Measurements from ENCODE around the gene FBXL14. TPM values are rescaled to one million over a fixed set of nuclear protein-coding genes. Genes with fewer than 3 reads are reported as not detected.
A peak's percentile ranks its signal among the peaks of the same experiment; 100 is the strongest.

The FBXL14 gene
- total and polyA plus RNA-seq, 8 donors = 7.5 to 15.5 (median 10.6) TPM

DNA sequence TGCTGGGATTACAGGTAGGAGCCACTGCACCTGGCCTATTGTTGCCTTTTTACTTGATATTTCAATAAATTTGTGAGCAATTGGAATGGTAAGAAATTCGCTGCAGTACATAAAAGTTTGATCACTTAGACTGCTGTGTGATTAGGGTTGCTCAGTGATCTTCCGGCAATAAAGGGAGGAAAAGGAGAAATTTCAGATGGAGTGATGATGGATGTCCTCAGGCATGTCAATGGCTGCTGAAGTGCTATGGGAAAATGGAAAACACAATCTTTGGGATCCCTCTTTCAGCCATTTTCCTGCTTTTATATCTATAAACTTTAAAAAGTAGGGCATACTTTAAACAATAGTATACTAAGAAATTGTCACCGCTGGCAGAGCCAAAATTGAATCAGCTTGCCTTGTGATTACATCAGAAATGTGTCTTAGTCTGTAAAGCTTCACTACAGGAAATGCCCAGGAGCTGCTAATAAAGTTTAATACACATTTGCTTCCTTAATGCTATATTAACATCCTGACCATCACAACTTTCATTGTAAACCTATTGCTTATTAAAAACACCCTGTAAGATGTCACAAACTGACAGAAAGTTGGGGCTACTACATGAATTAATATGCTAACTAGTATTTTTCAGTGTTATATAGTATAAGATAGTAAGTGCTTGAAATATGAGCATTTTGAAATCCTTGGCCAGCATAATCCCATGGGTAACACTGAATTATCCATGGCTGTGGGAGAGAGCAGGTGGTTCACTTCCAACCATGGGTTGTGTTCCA lies 13.7 kb upstream of the FBXL14 start:
- intact Hi-C loops (cut with DNase I) = no loop called here
- Histone ChIP-seq H3K4me1 (peaks cover 9 to 56% of the 10 kb centered on the region in 2 donors), H3K9me3 (no peaks in the 10 kb centered on the region), H3K4me3 (no peak overlapping the region), H3K27ac (peak overlapping the region in 1 of 2 donors; percentile 58), H3K36me3 (no peaks in the 10 kb centered on the region), H3K27me3 (no peaks in the 10 kb centered on the region)
- DNase-seq (no peak), ATAC-seq (no peak)
- TF ChIP-seq, protein P1, sequence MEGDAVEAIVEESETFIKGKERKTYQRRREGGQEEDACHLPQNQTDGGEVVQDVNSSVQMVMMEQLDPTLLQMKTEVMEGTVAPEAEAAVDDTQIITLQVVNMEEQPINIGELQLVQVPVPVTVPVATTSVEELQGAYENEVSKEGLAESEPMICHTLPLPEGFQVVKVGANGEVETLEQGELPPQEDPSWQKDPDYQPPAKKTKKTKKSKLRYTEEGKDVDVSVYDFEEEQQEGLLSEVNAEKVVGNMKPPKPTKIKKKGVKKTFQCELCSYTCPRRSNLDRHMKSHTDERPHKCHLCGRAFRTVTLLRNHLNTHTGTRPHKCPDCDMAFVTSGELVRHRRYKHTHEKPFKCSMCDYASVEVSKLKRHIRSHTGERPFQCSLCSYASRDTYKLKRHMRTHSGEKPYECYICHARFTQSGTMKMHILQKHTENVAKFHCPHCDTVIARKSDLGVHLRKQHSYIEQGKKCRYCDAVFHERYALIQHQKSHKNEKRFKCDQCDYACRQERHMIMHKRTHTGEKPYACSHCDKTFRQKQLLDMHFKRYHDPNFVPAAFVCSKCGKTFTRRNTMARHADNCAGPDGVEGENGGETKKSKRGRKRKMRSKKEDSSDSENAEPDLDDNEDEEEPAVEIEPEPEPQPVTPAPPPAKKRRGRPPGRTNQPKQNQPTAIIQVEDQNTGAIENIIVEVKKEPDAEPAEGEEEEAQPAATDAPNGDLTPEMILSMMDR (IDR thresholded peaks at IDR 0.05) = no peak

DNA sequence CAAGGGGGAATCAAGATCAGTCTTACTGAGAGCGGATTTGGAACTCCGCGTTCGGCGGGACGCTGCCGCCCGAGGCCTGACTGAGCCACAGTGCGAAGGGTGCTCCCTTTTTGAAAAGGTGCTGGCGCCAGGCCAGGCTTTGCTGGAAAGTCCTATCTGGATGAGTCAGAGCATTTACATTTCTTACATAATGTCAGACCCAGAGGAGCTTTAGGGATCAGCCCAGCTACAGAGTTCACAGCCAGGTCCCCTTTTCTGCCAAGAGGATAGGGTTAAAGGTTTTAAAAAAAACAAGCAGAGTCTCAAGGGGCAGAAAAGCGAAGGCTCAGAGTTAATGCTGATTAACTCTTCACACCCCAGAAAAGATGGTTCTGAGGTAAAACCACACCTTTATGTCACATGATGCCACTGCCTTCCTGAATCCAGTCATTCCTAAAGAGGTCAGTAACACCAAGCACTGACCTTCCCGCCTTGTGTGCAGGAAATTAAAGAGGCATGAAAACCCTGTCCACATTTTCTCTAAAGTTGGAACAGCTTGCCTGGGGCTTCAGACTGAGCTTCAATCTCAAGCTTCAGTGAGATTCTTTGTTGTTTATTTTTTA lies 11.7 kb upstream of the FBXL14 start:
- TF ChIP-seq, protein P1 (IDR thresholded peaks at IDR 0.05) = no peak
- H3K27me3 ChIP-seq = no peaks in the 10 kb centered on the region
- peak overlapping the region; percentile 88 to 92 for H3K27ac ChIP-seq
- peaks cover 9 to 52% of the 10 kb centered on the region in 2 donors for H3K4me1 ChIP-seq
- ATAC-seq = peak; percentile 74
- H3K4me3 ChIP-seq = peak overlapping the region; percentile 24 to 46
- H3K36me3 ChIP-seq = no peaks in the 10 kb centered on the region
- no peaks in the 10 kb centered on the region for H3K9me3 ChIP-seq
- peak in 3 of 4 donors; percentile 68 to 97 (median 91) for DNase-seq
- intact Hi-C loops (cut with DNase I) = no loop called here

DNA sequence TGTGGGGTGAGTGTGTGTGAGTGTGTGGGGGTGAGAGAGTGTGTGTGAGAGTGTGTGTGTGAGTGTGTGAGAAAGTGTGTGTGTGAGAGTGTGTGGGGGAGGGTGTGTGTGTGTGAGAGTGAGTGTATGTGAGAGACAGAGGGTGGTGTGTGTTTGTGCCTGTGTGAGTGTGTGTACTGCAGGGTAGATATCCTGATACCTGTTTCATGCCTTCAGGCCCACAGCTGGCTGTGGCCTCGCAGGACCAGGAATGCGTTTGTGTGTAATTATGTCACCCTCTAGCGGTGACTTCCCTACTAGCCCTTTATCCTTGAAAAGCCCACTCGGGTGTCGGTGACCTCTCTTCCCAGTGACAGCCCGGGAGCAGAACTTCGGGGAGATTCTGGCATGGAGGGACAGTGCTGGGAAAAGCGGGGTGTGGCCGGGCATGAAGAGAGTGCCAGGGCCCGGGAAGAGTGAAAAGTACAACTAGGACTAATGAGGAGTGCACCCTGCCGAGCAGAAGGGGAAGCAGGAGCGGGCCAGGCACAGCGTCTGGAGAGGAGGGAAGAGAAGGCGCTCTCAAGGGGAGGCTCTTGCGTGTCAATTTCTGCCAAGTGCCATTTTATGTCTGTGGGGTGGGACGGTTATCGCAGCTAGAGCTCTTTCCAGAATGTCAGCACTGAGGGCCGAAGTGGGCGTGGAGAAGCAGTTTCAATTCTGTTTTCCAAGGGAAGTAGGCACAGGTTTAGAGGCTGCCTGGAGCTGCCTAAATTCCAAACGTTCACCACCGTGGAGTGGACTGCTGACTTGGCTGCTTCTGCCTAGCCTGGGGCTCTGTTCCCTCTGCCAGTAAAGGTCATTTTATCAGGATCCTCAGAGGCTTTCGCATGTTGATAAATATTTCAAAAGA lies 11.0 kb upstream of the FBXL14 start:
- Histone ChIP-seq H3K4me3 (peak overlapping the region; percentile 24 to 46), H3K9me3 (no peaks in the 10 kb centered on the region), H3K4me1 (peaks cover 9 to 52% of the 10 kb centered on the region in 2 donors), H3K27ac (peak overlapping the region; percentile 88 to 92), H3K27me3 (no peaks in the 10 kb centered on the region), H3K36me3 (no peaks in the 10 kb centered on the region)
- DNase-seq (peak; percentile 72 to 89 (median 78)), ATAC-seq (peak; percentile 91)
- intact Hi-C loops (cut with DNase I) = no loop called here
- TF ChIP-seq, protein P1 (IDR thresholded peaks at IDR 0.05) = peak; percentile 60 to 75

DNA sequence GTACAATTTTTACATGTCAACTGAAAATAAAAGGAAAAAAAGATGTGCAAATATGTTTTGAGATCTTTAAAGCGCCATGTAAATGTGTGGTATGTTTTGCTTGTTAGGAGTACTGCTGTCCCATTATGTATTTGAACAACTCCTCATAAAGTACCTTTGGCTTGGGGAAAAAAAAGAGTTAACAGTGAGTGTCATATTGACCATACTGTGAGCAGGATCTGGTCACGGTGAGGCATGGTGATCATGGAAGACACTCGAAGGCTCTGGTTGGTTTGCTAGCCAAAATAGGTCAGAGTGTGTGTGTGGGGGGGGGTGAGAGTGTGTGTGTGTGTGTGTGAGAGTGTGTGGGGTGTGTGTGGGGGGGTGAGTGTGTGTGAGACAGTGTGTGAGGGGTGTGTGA lies 10.1 kb upstream of the FBXL14 start:
- intact Hi-C loops (cut with DNase I) = no loop called here

More for the DNA sequence above, 10.1 kb upstream of the FBXL14 start:
- TF ChIP-seq, protein P1 (IDR thresholded peaks at IDR 0.05) = no peak
- H3K4me1 ChIP-seq = peaks cover 9 to 49% of the 10 kb centered on the region in 2 donors
- no peak overlapping the region for H3K27ac ChIP-seq
- H3K27me3 ChIP-seq = no peaks in the 10 kb centered on the region
- ATAC-seq (no peak), DNase-seq (no peak)
- H3K9me3 ChIP-seq = no peaks in the 10 kb centered on the region
- no peak overlapping the region for H3K4me3 ChIP-seq
- H3K36me3 ChIP-seq = no peaks in the 10 kb centered on the region

All from left lung (tissue), 10 donors.